Sigmoid colon (tissue), 7 donors: ENCODE results near the gene ACTN4. TPM values are rescaled to one million over a fixed set of nuclear protein-coding genes. Genes with fewer than 3 reads are reported as not detected.
A peak's percentile ranks its signal among the peaks of the same experiment; 100 is the strongest.
"Not testable (repeated sequence)": the region's sequence is repeated elsewhere in the genome, so short reads cannot be mapped to it uniquely, and the experiment has no call there.

Experiments
- DNase-seq: peaks from one replicate; pipeline ENCODE4 v3.0.0-alpha.2; 2019
- H3K27ac ChIP-seq, 4 donors: fragments of 200-600 bp; sonication (generic); one replicate each; pipeline ENCODE4 v1.5.1; 2016 to 2019; ENCODE audit warnings: mild to moderate bottlenecking in 1 of 4
- H3K27me3 ChIP-seq, 3 donors: fragments of 200-600 bp; sonication (generic); one replicate each; pipeline ENCODE4 v1.5.1; 2019; ENCODE audit warnings: mild to moderate bottlenecking in 1 of 3
- H3K36me3 ChIP-seq, 4 donors: fragments of 200-600 bp; sonication (generic); one replicate each; pipeline ENCODE4 v1.5.1; 2016 to 2019
- H3K4me1 ChIP-seq, 4 donors: fragments of 200-600 bp; sonication (generic); one replicate each; pipeline ENCODE4 v1.5.1; 2017 to 2019
- H3K4me3 ChIP-seq, 4 donors: fragments of 200-600 bp; sonication (generic); one replicate each; pipeline ENCODE4 v1.5.1; 2017 to 2019; ENCODE audit warnings: mild to moderate bottlenecking in 2 of 4, moderate library complexity in 1 of 4
- H3K9me3 ChIP-seq, 4 donors: fragments of 200-600 bp in 3 of 4; sonication (generic) in 3 of 4; one replicate each; pipeline versions ENCODE4 v1.5.1 to v1.6.1; 2013 to 2019
- EP300 ChIP-seq, 4 donors: sonication (generic); formaldehyde crosslinking; IDR thresholded peaks; one replicate each; pipeline ENCODE4 v1.6.1; 2017; ENCODE audit warnings: antibody characterized with exemption in 4 of 4
- POLR2A ChIP-seq, 2 donors: fragments of 450-650 bp; IDR thresholded peaks; one replicate each; pipeline ENCODE4 v1.6.1; 2016; ENCODE audit warnings: antibody characterized with exemption in 2 of 2, mild to moderate bottlenecking in 2 of 2, moderate library complexity in 2 of 2
- POLR2AphosphoS5 ChIP-seq, 4 donors: sonication (generic); formaldehyde crosslinking; IDR thresholded peaks; one replicate each; pipeline ENCODE4 v1.6.1; 2017; ENCODE audit warnings: antibody characterized with exemption in 4 of 4
- WGBS, 2 donors: extraction: QIAGEN DNeasy Blood & Tissue Kit; methylation state at CpG; one replicate each; pipeline ENCODE4 v1.1.7; 2013; 5-methylcytosine and 5-hydroxymethylcytosine counted together
- intact Hi-C: fragments of 100-400 bp; cut with DNase I; formaldehyde crosslinking; loops from one replicate; pipeline ENCODE4 v1.15.1; 2023
- polyA plus RNA-seq, 3 donors: library from polyadenylated mRNA; stranded (reverse); fragments of 200-250 nt; gene quantifications; one replicate each; pipeline ENCODE4 v1.2.3, GENCODE V29; 2013
- total RNA-seq, 4 donors: library from RNA; depleted of rRNA; stranded (reverse); fragments of >200 nt; gene quantifications; one replicate each; pipeline ENCODE4 v1.1.0, GENCODE V29; 2016
- TF ChIP-seq, protein P1 (sequence below), 4 experiments: fragments of 450-650 bp in 3 of 4; fragments of 200-600 bp in 1 of 4; IDR thresholded peaks; one replicate each; pipeline ENCODE4 v1.5.1; 2016 to 2019; ENCODE audit warnings: antibody characterized with exemption in 4 of 4, mild to moderate bottlenecking in 3 of 4, moderate library complexity in 2 of 4
- donor health status: healthy with polysubstance abuse.
- donor health status: Bipolar disorder and iron deficiency.
- donor health status: healthy.

ACTN4 gene
- total and polyA plus RNA-seq, 7 donors = 122 to 456 (median 176) TPM

DNA sequence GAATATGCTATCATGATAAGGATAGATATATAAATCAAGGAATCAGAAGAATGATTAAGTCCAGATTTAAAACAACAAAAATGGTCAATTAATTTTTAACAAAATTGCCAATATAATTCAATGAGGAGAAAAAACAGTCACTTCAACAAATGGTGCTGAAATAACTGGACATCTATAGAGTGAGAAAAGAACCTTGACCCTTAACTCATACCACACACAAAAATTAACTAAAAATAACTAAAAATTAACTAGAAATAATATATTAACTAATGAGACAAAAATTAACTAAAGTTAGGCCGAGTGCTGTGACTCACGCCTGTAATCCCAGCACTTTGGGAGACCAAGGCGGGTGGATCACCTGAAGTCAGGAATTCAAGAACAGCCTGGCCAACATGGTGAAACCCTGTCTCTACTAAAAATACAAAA lies 116.4 kb downstream of the ACTN4 start:
- intact Hi-C loops = no loop called here
- no peak overlapping the region for H3K27ac ChIP-seq
- TF ChIP-seq, protein P1, sequence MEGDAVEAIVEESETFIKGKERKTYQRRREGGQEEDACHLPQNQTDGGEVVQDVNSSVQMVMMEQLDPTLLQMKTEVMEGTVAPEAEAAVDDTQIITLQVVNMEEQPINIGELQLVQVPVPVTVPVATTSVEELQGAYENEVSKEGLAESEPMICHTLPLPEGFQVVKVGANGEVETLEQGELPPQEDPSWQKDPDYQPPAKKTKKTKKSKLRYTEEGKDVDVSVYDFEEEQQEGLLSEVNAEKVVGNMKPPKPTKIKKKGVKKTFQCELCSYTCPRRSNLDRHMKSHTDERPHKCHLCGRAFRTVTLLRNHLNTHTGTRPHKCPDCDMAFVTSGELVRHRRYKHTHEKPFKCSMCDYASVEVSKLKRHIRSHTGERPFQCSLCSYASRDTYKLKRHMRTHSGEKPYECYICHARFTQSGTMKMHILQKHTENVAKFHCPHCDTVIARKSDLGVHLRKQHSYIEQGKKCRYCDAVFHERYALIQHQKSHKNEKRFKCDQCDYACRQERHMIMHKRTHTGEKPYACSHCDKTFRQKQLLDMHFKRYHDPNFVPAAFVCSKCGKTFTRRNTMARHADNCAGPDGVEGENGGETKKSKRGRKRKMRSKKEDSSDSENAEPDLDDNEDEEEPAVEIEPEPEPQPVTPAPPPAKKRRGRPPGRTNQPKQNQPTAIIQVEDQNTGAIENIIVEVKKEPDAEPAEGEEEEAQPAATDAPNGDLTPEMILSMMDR (IDR thresholded peaks at IDR 0.05) = no peak
- TF ChIP-seq POLR2AphosphoS5 (IDR thresholded peaks at IDR 0.05) = no peak
- no peak for TF ChIP-seq EP300 (IDR thresholded peaks at IDR 0.05)
- no peak for TF ChIP-seq POLR2A (IDR thresholded peaks at IDR 0.05)
- H3K9me3 ChIP-seq = no peaks in the 10 kb centered on the region
- no peaks in the 10 kb centered on the region for H3K4me1 ChIP-seq
- no peak overlapping the region for H3K4me3 ChIP-seq
- 87 to 93% methylated on average over 3 of the region's 3 CpGs for WGBS, 2 donors
- H3K36me3 ChIP-seq = no peaks in the 10 kb centered on the region
- H3K27me3 ChIP-seq = no peaks in the 10 kb centered on the region
- DNase-seq = no peak

GRCh38 chr19:38765214-38765613 lies 117.8 kb downstream of the ACTN4 start:
- intact Hi-C loops = no loop called here
- no peaks in the 10 kb centered on the region for H3K36me3 ChIP-seq
- no peaks in the 10 kb centered on the region for H3K9me3 ChIP-seq
- no peak overlapping the region for H3K27ac ChIP-seq
- no peaks in the 10 kb centered on the region for H3K27me3 ChIP-seq
- no peak overlapping the region for H3K4me3 ChIP-seq
- TF ChIP-seq POLR2A (IDR thresholded peaks at IDR 0.05) (no peak), EP300 (IDR thresholded peaks at IDR 0.05) (no peak)
- TF ChIP-seq, protein P1 (IDR thresholded peaks at IDR 0.05) = no peak
- WGBS, 2 donors = 98 to 99% methylated on average over 2 of the region's 2 CpGs
- DNase-seq = no peak
- peaks cover 0 to 8% (median 2%) of the 10 kb centered on the region in 4 donors for H3K4me1 ChIP-seq

DNA sequence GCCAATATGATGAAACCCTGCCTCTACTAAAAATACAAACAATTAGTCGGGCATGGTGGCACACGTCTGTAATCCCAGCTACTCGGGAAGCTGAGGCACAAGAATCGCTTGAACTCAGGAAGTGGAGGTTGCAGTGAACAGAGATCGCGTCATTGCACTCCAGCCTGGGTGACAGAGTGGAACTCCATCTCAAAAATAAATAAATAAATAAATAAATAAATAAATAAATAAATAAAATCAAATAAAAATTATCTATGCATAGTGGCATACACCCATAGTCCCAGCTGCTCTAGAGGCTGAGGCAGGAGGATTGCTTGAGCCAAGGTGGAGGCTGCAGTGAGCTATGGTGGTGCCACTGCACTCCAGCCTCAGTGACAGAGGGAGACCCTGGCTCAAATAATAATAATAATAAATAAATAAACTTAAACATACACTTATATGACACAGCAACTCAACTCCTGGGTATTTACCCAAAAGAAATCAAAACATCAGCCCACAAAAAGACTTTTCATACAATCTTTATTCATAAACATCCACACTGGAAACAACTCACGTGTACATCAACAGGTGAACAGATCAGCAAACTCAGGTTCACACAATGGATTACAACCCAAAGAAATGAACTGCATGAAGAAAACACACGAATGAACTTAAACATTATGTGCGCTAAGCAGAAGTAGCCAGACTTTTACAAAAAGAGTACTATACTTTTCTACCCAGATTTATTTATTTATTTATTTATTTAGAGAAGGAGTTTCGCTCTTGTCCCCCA lies 119.0 kb downstream of the ACTN4 start:
- peaks cover 0 to 8% (median 2%) of the 10 kb centered on the region in 4 donors for H3K4me1 ChIP-seq
- intact Hi-C loops = no loop called here
- WGBS, 2 donors = 91 to 92% methylated on average over 10 of the region's 10 CpGs
- no peaks in the 10 kb centered on the region for H3K27me3 ChIP-seq
- no peak for TF ChIP-seq EP300 (IDR thresholded peaks at IDR 0.05)
- TF ChIP-seq, protein P1 (IDR thresholded peaks at IDR 0.05) = no peak
- no peak for TF ChIP-seq POLR2A (IDR thresholded peaks at IDR 0.05)
- TF ChIP-seq POLR2AphosphoS5 (IDR thresholded peaks at IDR 0.05) = no peak
- no peak for DNase-seq
- no peaks in the 10 kb centered on the region for H3K9me3 ChIP-seq
- no peaks in the 10 kb centered on the region for H3K36me3 ChIP-seq
- no peak overlapping the region for H3K27ac ChIP-seq
- H3K4me3 ChIP-seq = no peak overlapping the region

DNA sequence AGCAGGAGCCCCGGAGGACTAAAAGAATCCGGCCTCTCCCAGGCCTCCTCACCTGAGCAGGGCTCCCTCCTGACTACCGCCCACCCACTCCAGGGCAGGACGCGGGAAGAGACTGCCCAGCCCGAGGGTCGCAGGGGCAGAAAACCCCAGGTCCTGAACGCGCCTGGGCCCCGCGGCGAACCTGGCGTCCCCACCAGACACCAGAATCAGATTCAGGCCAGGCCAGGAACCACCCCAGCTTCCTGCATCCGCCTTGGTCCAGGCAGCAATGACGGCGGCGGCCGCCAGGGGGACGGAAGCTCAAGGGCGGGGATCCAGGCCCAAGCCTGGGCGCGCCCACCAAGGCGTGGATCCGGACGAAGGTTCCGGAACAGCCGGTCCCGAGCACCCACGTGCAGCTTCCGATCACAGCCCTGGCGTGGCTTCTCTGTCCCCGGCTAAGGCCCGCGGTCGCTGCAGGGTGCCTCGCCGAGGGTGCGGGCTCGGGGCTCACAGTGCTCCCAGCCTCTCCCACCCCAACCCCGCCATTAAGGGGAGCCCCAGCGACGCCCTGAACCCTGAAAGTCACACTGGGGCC lies 122.3 kb downstream of the ACTN4 start:
- H3K9me3 ChIP-seq = no peaks in the 10 kb centered on the region
- no peaks in the 10 kb centered on the region for H3K27me3 ChIP-seq
- 10 to 18% methylated on average over 42 of the region's 42 CpGs for WGBS, 2 donors
- DNase-seq = peak; percentile 93
- H3K4me3 ChIP-seq = peak overlapping the region in 3 of 4 donors; percentile 14 to 38 (median 33)
- no peaks in the 10 kb centered on the region for H3K36me3 ChIP-seq
- H3K4me1 ChIP-seq = peaks cover 0 to 8% (median 2%) of the 10 kb centered on the region in 4 donors
- peak in 3 of 4 donors; percentile 17 to 74 (median 64) for TF ChIP-seq POLR2AphosphoS5 (IDR thresholded peaks at IDR 0.05)
- peak in 1 of 4 donors; percentile 12 for TF ChIP-seq EP300 (IDR thresholded peaks at IDR 0.05)
- TF ChIP-seq POLR2A (IDR thresholded peaks at IDR 0.05) = no peak
- TF ChIP-seq, protein P1 (IDR thresholded peaks at IDR 0.05) = peak; percentile 51 to 81 (median 73)
- H3K27ac ChIP-seq = peak overlapping the region in 3 of 4 donors; percentile 17 to 64 (median 43)
- intact Hi-C loops = no loop called here

- intact Hi-C loops, DNase-seq, H3K36me3 ChIP-seq, H3K4me1 ChIP-seq, H3K27me3 ChIP-seq, H3K9me3 ChIP-seq: not testable (repeated sequence)
- peak overlapping the region in 3 of 4 donors; percentile 17 to 64 (median 43) for H3K27ac ChIP-seq
- H3K4me3 ChIP-seq = peak overlapping the region in 3 of 4 donors; percentile 14 to 38 (median 33)
- 4 to 26% methylated on average over 27 to 28 of the region's 58 CpGs for WGBS, 2 donors
These were observed 122.9 kb downstream of the ACTN4 start for GRCh38 chr19:38770228-38770948.

- DNase-seq, intact Hi-C loops, H3K36me3 ChIP-seq, H3K4me1 ChIP-seq, H3K27ac ChIP-seq, H3K9me3 ChIP-seq, H3K27me3 ChIP-seq: not testable (repeated sequence)
- H3K4me3 ChIP-seq = peak overlapping the region in 2 of 4 donors; percentile 30 to 32
- WGBS, 2 donors = 44 to 79% methylated on average over 1 of the region's 22 CpGs
These were observed 123.5 kb downstream of the ACTN4 start for GRCh38 chr19:38770949-38771275.

DNA sequence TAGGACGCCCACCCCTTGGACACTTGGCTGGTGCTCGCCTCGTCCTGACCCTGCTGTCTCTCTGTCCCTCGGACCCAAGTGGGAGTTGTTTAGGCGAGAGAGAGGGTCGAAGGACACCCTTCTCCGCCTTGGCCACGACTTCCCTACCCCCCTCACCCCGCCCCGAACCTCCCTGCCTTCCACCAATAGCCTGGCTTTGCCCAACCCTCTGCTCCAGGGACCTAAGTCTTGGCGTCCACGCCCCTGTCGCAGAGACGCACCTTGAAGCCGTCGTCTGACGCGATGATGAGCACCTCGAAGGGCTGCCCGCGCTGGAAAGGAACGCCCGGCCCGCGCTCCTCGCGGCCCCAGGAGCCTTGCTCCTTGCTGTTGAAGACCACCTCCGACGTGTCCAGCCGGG lies 124.1 kb downstream of the ACTN4 start:
- DNase-seq, intact Hi-C loops, H3K27ac ChIP-seq, H3K27me3 ChIP-seq, H3K4me1 ChIP-seq, H3K36me3 ChIP-seq, H3K9me3 ChIP-seq, H3K4me3 ChIP-seq: not testable (repeated sequence)
- WGBS, 2 donors = 72 to 89% methylated on average over 5 to 9 of the region's 30 CpGs
